ENCODE measurements around the gene RAB10.

DNA sequence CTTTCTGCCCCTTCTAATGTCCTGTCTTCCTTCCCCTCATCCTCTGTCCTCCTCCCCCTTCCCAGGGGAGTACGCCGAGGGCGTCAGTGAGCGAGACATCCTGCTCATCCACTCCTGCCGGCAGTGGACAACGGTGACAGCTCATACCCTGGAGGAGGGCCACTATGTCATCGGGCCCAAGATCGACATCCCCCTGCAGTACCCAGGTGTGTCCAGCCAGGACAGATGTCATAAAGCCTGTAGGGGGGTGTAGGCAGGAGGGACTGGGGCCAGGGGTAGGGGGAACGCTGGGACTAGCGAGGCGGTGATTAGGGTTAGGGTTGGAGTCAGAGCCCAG, 142.4 kb downstream of the RAB10 start:
- TF ChIP-seq, protein P1, sequence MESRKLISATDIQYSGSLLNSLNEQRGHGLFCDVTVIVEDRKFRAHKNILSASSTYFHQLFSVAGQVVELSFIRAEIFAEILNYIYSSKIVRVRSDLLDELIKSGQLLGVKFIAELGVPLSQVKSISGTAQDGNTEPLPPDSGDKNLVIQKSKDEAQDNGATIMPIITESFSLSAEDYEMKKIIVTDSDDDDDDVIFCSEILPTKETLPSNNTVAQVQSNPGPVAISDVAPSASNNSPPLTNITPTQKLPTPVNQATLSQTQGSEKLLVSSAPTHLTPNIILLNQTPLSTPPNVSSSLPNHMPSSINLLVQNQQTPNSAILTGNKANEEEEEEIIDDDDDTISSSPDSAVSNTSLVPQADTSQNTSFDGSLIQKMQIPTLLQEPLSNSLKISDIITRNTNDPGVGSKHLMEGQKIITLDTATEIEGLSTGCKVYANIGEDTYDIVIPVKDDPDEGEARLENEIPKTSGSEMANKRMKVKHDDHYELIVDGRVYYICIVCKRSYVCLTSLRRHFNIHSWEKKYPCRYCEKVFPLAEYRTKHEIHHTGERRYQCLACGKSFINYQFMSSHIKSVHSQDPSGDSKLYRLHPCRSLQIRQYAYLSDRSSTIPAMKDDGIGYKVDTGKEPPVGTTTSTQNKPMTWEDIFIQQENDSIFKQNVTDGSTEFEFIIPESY (IDR thresholded peaks at IDR 0.05), result no peak
- TF ChIP-seq, protein P2, sequence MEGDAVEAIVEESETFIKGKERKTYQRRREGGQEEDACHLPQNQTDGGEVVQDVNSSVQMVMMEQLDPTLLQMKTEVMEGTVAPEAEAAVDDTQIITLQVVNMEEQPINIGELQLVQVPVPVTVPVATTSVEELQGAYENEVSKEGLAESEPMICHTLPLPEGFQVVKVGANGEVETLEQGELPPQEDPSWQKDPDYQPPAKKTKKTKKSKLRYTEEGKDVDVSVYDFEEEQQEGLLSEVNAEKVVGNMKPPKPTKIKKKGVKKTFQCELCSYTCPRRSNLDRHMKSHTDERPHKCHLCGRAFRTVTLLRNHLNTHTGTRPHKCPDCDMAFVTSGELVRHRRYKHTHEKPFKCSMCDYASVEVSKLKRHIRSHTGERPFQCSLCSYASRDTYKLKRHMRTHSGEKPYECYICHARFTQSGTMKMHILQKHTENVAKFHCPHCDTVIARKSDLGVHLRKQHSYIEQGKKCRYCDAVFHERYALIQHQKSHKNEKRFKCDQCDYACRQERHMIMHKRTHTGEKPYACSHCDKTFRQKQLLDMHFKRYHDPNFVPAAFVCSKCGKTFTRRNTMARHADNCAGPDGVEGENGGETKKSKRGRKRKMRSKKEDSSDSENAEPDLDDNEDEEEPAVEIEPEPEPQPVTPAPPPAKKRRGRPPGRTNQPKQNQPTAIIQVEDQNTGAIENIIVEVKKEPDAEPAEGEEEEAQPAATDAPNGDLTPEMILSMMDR (IDR thresholded peaks at IDR 0.05; ENCODE audit: low read depth, low read length, missing input control), result no peak

Measured in liver (tissue), 2 donors.